Neural progenitor cell (in vitro differentiated cells): ENCODE data around the gene CCDC196.

Source experiments
- EZH2 ChIP-seq: fragments of 200-600 bp; sonication (generic); IDR thresholded peaks from 2 replicates; pipeline ENCODE4 v1.6.1; 2017; ENCODE audit warnings: antibody characterized with exemption, mild to moderate bottlenecking, moderate library complexity
- TF ChIP-seq, protein P1 (sequence below): fragments of 200-600 bp; sonication (generic); IDR thresholded peaks from 2 replicates; pipeline ENCODE4 v1.5.1; 2017; ENCODE audit warnings: antibody characterized with exemption, mild to moderate bottlenecking

GRCh38 chr14:66445936-66446335 is 40.2 kb upstream of the CCDC196 start:
- TF ChIP-seq EZH2, result no peak
- TF ChIP-seq, protein P1, sequence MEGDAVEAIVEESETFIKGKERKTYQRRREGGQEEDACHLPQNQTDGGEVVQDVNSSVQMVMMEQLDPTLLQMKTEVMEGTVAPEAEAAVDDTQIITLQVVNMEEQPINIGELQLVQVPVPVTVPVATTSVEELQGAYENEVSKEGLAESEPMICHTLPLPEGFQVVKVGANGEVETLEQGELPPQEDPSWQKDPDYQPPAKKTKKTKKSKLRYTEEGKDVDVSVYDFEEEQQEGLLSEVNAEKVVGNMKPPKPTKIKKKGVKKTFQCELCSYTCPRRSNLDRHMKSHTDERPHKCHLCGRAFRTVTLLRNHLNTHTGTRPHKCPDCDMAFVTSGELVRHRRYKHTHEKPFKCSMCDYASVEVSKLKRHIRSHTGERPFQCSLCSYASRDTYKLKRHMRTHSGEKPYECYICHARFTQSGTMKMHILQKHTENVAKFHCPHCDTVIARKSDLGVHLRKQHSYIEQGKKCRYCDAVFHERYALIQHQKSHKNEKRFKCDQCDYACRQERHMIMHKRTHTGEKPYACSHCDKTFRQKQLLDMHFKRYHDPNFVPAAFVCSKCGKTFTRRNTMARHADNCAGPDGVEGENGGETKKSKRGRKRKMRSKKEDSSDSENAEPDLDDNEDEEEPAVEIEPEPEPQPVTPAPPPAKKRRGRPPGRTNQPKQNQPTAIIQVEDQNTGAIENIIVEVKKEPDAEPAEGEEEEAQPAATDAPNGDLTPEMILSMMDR, result no peak
